ENCODE results near the gene TRPV3. TPM values are rescaled to one million over a fixed set of nuclear protein-coding genes. Genes with fewer than 3 reads are reported as not detected.

TRPV3 gene
- total and polyA plus RNA-seq, 2 of the 8 experiments (the other 6 are each of a cell fraction or from before 2014, with no cell fraction given), result 0.56 to 1.0 TPM

GRCh38 chr17:3603119-3603869 is 45.7 kb upstream of the TRPV3 start (continued):
- TF ChIP-seq HDAC6 (IDR thresholded peaks at IDR 0.05; ENCODE audit: low read depth, low read length), result no peak
- TF ChIP-seq CHD2 (IDR thresholded peaks at IDR 0.05; ENCODE audit: low read length), result no peak

All from H1 (cell line).